DOHH2 (cell line): ENCODE results near the gene TDRD7.
"Not testable (repeated sequence)": the region's sequence is repeated elsewhere in the genome, so short reads cannot be mapped to it uniquely, and the experiment has no call there.

Experiments used
- H3F3A ChIP-seq: fragments of 200-600 bp; sonication (generic), shearing (Covaris generic); 2 replicates; pipeline ENCODE4 v1.6.0; 2016; ENCODE audit warnings: antibody characterized with exemption, mild to moderate bottlenecking; ENCODE audit not compliant: control insufficient read depth, insufficient read depth
- H3K27ac ChIP-seq: fragments of 200-600 bp; sonication (generic); 2 replicates; pipeline ENCODE4 v1.5.1; 2014; ENCODE audit warnings: low read depth, mild to moderate bottlenecking, low read length, moderate library complexity
- H3K27me3 ChIP-seq: fragments of 200-600 bp; sonication (generic); 2 replicates; pipeline ENCODE4 v1.6.1; 2014; ENCODE audit warnings: mild to moderate bottlenecking, low read length, mixed read lengths; ENCODE audit not compliant: control insufficient read depth
- H3K36me3 ChIP-seq: fragments of 200-600 bp; sonication (generic); 2 replicates; pipeline ENCODE4 v1.6.1; 2014; ENCODE audit warnings: mild to moderate bottlenecking, low read length, moderate library complexity, mixed read lengths; ENCODE audit not compliant: control insufficient read depth
- H3K4me1 ChIP-seq: fragments of 200-600 bp; sonication (generic); 2 replicates; pipeline ENCODE4 v1.6.1; 2014; ENCODE audit warnings: mild to moderate bottlenecking, low read length, mixed read lengths; ENCODE audit not compliant: control insufficient read depth
- H3K4me2 ChIP-seq: fragments of 200-600 bp; sonication (generic); 2 replicates; pipeline ENCODE4 v1.6.0; 2014; ENCODE audit warnings: mild to moderate bottlenecking, low read length, moderate library complexity
- H3K4me3 ChIP-seq: fragments of 200-600 bp; sonication (generic); 2 replicates; pipeline ENCODE4 v1.5.1; 2014; ENCODE audit warnings: mild to moderate bottlenecking, low read length, mixed read lengths
- H3K79me2 ChIP-seq: fragments of 200-600 bp; sonication (generic); 2 replicates; pipeline ENCODE4 v1.6.1; 2014; ENCODE audit warnings: mild to moderate bottlenecking, low read length, mixed read lengths; ENCODE audit not compliant: control insufficient read depth
- H3K9me2 ChIP-seq: fragments of 200-600 bp; sonication (generic); replicated peaks from 2 replicates; pipeline ENCODE4 v1.6.1; 2014; ENCODE audit warnings: mild to moderate bottlenecking, low read length, mixed read lengths; ENCODE audit not compliant: control insufficient read depth
- H3K9me3 ChIP-seq: fragments of 200-600 bp; sonication (generic); 2 replicates; pipeline ENCODE4 v1.6.1; 2014; ENCODE audit warnings: antibody characterized with exemption, low read length, mixed read lengths; ENCODE audit not compliant: control insufficient read depth, insufficient read depth
- H4K20me1 ChIP-seq: fragments of 200-600 bp; sonication (generic); 2 replicates; pipeline ENCODE4 v1.6.0; 2014; ENCODE audit warnings: low read depth, mild to moderate bottlenecking, antibody characterized with exemption, low read length, moderate library complexity; ENCODE audit not compliant: control insufficient read depth, insufficient read depth
- CTCF ChIP-seq: fragments of 200-600 bp; sonication (generic); IDR thresholded peaks from one replicate; pipeline ENCODE4 v1.5.1; 2014; ENCODE audit warnings: antibody characterized with exemption, mild to moderate bottlenecking, low read depth, low read length; ENCODE audit not compliant: poor library complexity, severe bottlenecking
- EZH2phosphoT487 ChIP-seq: fragments of 200-600 bp; sonication (generic); IDR thresholded peaks from 2 replicates; pipeline ENCODE4 v1.6.1; 2017; ENCODE audit warnings: borderline replicate concordance, mild to moderate bottlenecking, antibody characterized with exemption, low read length, moderate library complexity, mixed read lengths

Gene TDRD7

GRCh38 chr9:97487107-97487506 is 75.2 kb downstream of the TDRD7 start:
- H3K27ac ChIP-seq = no peak overlapping the region
- H3K4me3 ChIP-seq = no peak overlapping the region
- H3K4me2 ChIP-seq = no peak overlapping the region
- no peaks in the 10 kb centered on the region for H3K4me1 ChIP-seq
- TF ChIP-seq EZH2phosphoT487 (no peak), CTCF (no peak)
- no peaks in the 10 kb centered on the region for H3K9me2 ChIP-seq
- H3K9me3 ChIP-seq = no peaks in the 10 kb centered on the region
- no peaks in the 10 kb centered on the region for H3K79me2 ChIP-seq
- peaks cover 4% of the 10 kb centered on the region; the same call in 1 of the 2 replicates for H3K36me3 ChIP-seq
- H4K20me1 ChIP-seq = no peaks in the 10 kb centered on the region
- H3K27me3 ChIP-seq = no peaks in the 10 kb centered on the region
- no peaks in the 10 kb centered on the region for H3F3A ChIP-seq

- no peak for TF ChIP-seq EZH2phosphoT487
- TF ChIP-seq CTCF = no peak
- Histone ChIP-seq H3K4me2 (no peak overlapping the region), H3F3A (no peaks in the 10 kb centered on the region), H3K27ac (no peak overlapping the region), H3K4me1 (no peaks in the 10 kb centered on the region), H3K4me3 (no peak overlapping the region), H4K20me1 (no peaks in the 10 kb centered on the region), H3K36me3 (peaks cover 3% of the 10 kb centered on the region; the same call in 1 of the 2 replicates), H3K9me2 (no peaks in the 10 kb centered on the region), H3K79me2 (no peaks in the 10 kb centered on the region), H3K9me3 (no peaks in the 10 kb centered on the region), H3K27me3 (no peaks in the 10 kb centered on the region)
These were observed 76.0 kb downstream of the TDRD7 start for GRCh38 chr9:97487861-97488260.

GRCh38 chr9:97491216-97491999 is 79.5 kb downstream of the TDRD7 start:
- Histone ChIP-seq H3K4me2 (no peak overlapping the region), H3K9me3 (no peaks in the 10 kb centered on the region), H3K27me3 (no peaks in the 10 kb centered on the region), H3K4me3 (no peak overlapping the region), H3K9me2 (no peaks in the 10 kb centered on the region), H3K4me1 (no peaks in the 10 kb centered on the region), H3K79me2 (no peaks in the 10 kb centered on the region), H4K20me1 (no peaks in the 10 kb centered on the region), H3K27ac (no peak overlapping the region), H3K36me3 (no peaks in the 10 kb centered on the region), H3F3A (no peaks in the 10 kb centered on the region)
- TF ChIP-seq CTCF = no peak
- TF ChIP-seq EZH2phosphoT487 = no peak

GRCh38 chr9:97497558-97498375 is 85.9 kb downstream of the TDRD7 start:
- H3F3A ChIP-seq, H3K4me2 ChIP-seq, H3K9me3 ChIP-seq, H3K9me2 ChIP-seq, H3K36me3 ChIP-seq, H3K79me2 ChIP-seq, H3K27ac ChIP-seq, H4K20me1 ChIP-seq, H3K4me3 ChIP-seq: not testable (repeated sequence)
- Histone ChIP-seq H3K4me1 (peaks cover 21% of the 10 kb centered on the region), H3K27me3 (peaks cover 32% of the 10 kb centered on the region)

- not testable (repeated sequence) for H4K20me1 ChIP-seq, H3K27ac ChIP-seq, H3K9me2 ChIP-seq, H3K9me3 ChIP-seq, H3K4me2 ChIP-seq, H3K4me3 ChIP-seq, H3F3A ChIP-seq, H3K36me3 ChIP-seq, H3K79me2 ChIP-seq
- H3K27me3 ChIP-seq = peaks cover 42% of the 10 kb centered on the region
- H3K4me1 ChIP-seq = peaks cover 24% of the 10 kb centered on the region
These were observed 87.0 kb downstream of the TDRD7 start for GRCh38 chr9:97498846-97499245.
